ENCODE measurements around the gene COX5B.
"Not testable (repeated sequence)": the region's sequence is repeated elsewhere in the genome, so short reads cannot be mapped to it uniquely, and the experiment has no call there.

The COX5B gene

GRCh38 chr2:97645695-97646629, at the start of gene COX5B:
COX5B (plus strand) TSS chr2:97646062; CDS start chr2:97646087, 25 bp downstream.
- DNase-seq = peak; percentile 91

GRCh38 chr2:97596180-97596579, 49.7 kb upstream of the COX5B start:
- not testable (repeated sequence) for DNase-seq

- not testable (repeated sequence) for DNase-seq
Measured at GRCh38 chr2:97601537-97601936, 44.3 kb upstream of the COX5B start.

GRCh38 chr2:97605109-97605508, 40.8 kb upstream of the COX5B start:
- DNase-seq = not testable (repeated sequence)

- DNase-seq = not testable (repeated sequence)
Measured at GRCh38 chr2:97605524-97606339, 40.1 kb upstream of the COX5B start.

GRCh38 chr2:97608745-97609144, 37.1 kb upstream of the COX5B start:
- DNase-seq = not testable (repeated sequence)

- not testable (repeated sequence) for DNase-seq
Measured at GRCh38 chr2:97611895-97612294, 34.0 kb upstream of the COX5B start.

GRCh38 chr2:97615746-97616145, 30.1 kb upstream of the COX5B start:
- not testable (repeated sequence) for DNase-seq

- no peak for DNase-seq
Measured at GRCh38 chr2:97617911-97618310, 28.0 kb upstream of the COX5B start.

- DNase-seq = not testable (repeated sequence)
Measured at GRCh38 chr2:97618939-97619827, 26.7 kb upstream of the COX5B start.

GRCh38 chr2:97620492-97620891, 25.4 kb upstream of the COX5B start:
- DNase-seq = not testable (repeated sequence)

GRCh38 chr2:97622976-97623375, 22.9 kb upstream of the COX5B start:
- DNase-seq = not testable (repeated sequence)

- not testable (repeated sequence) for DNase-seq
Measured at GRCh38 chr2:97625354-97626048, 20.4 kb upstream of the COX5B start.

- not testable (repeated sequence) for DNase-seq
Measured at GRCh38 chr2:97626049-97626430, 19.8 kb upstream of the COX5B start.

GRCh38 chr2:97644023-97644717, 1.7 kb upstream of the COX5B start:
- DNase-seq = no peak

- no peak for DNase-seq
Measured at GRCh38 chr2:97645112-97645694, 659 bp upstream of the COX5B start.

- DNase-seq = no peak
Measured at GRCh38 chr2:97646977-97647376, 1.1 kb downstream of the COX5B start.

GRCh38 chr2:97651114-97651513, 5.3 kb downstream of the COX5B start:
- DNase-seq = no peak

- no peak for DNase-seq
Measured at GRCh38 chr2:97653473-97653872, 7.6 kb downstream of the COX5B start.

GRCh38 chr2:97653874-97654273, 8.0 kb downstream of the COX5B start:
- DNase-seq = no peak

- no peak for DNase-seq
Measured at GRCh38 chr2:97654309-97654708, 8.4 kb downstream of the COX5B start.

All from NCI-H1417 treated with DMSO at 0.1 percent for 48 hours (cell line).